Gastrocnemius medialis (tissue), 4 donors: ENCODE measurements around the gene FAM168A. TPM values are rescaled to one million over a fixed set of nuclear protein-coding genes. Genes with fewer than 3 reads are reported as not detected.

Experiments
- ATAC-seq, 2 donors: fragments of 150-250 bp; one replicate each; pipeline ENCODE4 v1.9.1; 2016
- DNase-seq, 2 donors: peaks; one replicate each; pipeline ENCODE4 v3.0.0-alpha.2; 2019
- H3K27ac ChIP-seq, 4 donors: fragments of 200-600 bp; sonication (generic); 1 replicate in 1 of 4; 2 replicates in 3 of 4; pipeline ENCODE4 v1.5.1; 2016 to 2018; ENCODE audit warnings: mild to moderate bottlenecking in 2 of 4, moderate library complexity in 1 of 4
- H3K27me3 ChIP-seq, 3 donors: fragments of 200-600 bp; sonication (generic) in 2 of 3; 1 replicate in 1 of 3; 2 replicates in 2 of 3; pipeline versions ENCODE4 v1.5.1 to v1.6.0; 2016 to 2019; ENCODE audit warnings: mild to moderate bottlenecking in 1 of 3, moderate library complexity in 1 of 3
- H3K36me3 ChIP-seq, 2 donors: fragments of 200-600 bp; sonication (generic) in 1 of 2; one replicate each; pipeline ENCODE4 v1.5.1; 2017 to 2018
- H3K4me1 ChIP-seq, 2 donors: fragments of 200-600 bp; sonication (generic) in 1 of 2; one replicate each; pipeline ENCODE4 v1.5.1; 2016 to 2017; ENCODE audit warnings: mild to moderate bottlenecking in 2 of 2
- H3K4me3 ChIP-seq, 4 donors: fragments of 200-600 bp; sonication (generic) in 3 of 4; 1 replicate in 1 of 4; 2 replicates in 3 of 4; pipeline ENCODE4 v1.5.1; 2016 to 2019; ENCODE audit warnings: mild to moderate bottlenecking in 2 of 4
- H3K9me3 ChIP-seq, 3 donors: fragments of 200-600 bp; sonication (generic) in 2 of 3; 1 replicate in 1 of 3; 2 replicates in 2 of 3; pipeline ENCODE4 v1.5.1; 2016 to 2019
- CTCF ChIP-seq, 5 experiments: fragments of 450-650 bp in 3 of 5; fragments of 200-600 bp in 2 of 5; sonication (generic) in 2 of 5; IDR thresholded peaks in 4 of 5; conservative IDR thresholded peaks in 1 of 5; 1 replicate in 4 of 5; 2 replicates in 1 of 5; pipeline ENCODE4 v1.5.1; 2016 to 2019; ENCODE audit warnings: antibody characterized with exemption in 5 of 5, mild to moderate bottlenecking in 3 of 5, moderate library complexity in 3 of 5
- POLR2A ChIP-seq, 2 donors: fragments of 450-650 bp; IDR thresholded peaks; one replicate each; pipeline ENCODE4 v1.6.1; 2017; ENCODE audit warnings: antibody characterized with exemption in 2 of 2, mild to moderate bottlenecking in 2 of 2, moderate library complexity in 2 of 2
- in situ Hi-C, 4 donors: fragments of 200-750 bp; cut with MboI; loops; one replicate each; pipeline versions ENCODE4 v1.15.0 to v1.8.0; 2017; ENCODE audit warnings: low sequenced_read_pairs in 4 of 4
- intact Hi-C: fragments of 100-400 bp; cut with DNase I; formaldehyde crosslinking; loops from one replicate; pipeline ENCODE4 v1.15.1; 2023; ENCODE audit warnings: low total_unique reads
- total RNA-seq, 4 donors: library from RNA; depleted of rRNA; stranded (reverse); fragments of >200 nt; gene quantifications; one replicate each; pipeline versions ENCODE4 v1.1.0 to v1.2.3, GENCODE V29; 2016

FAM168A gene
- total RNA-seq, 4 donors from 2014 or later: 15.9 to 29.3 (median 21.4) TPM

GRCh38 chr11:73554671-73555320, 43.1 kb downstream of the FAM168A start:
- H3K27me3 ChIP-seq: no peaks in the 10 kb centered on the region
- H3K4me3 ChIP-seq: no peak overlapping the region
- no peak for DNase-seq
- no peaks in the 10 kb centered on the region for H3K9me3 ChIP-seq
- no peak for ATAC-seq
- H3K27ac ChIP-seq: no peak overlapping the region
- in situ Hi-C loops (no loop called here), intact Hi-C loops (no loop called here)
- H3K36me3 ChIP-seq: no peaks in the 10 kb centered on the region
- TF ChIP-seq POLR2A (IDR thresholded peaks at IDR 0.05) (no peak), CTCF (IDR thresholded peaks at IDR 0.05 in 4 of 5, conservative IDR thresholded peaks at IDR 0.05 in 1 of 5) (no peak)
- peaks cover 0 to 22% of the 10 kb centered on the region in 2 donors for H3K4me1 ChIP-seq

- H3K27me3 ChIP-seq: no peaks in the 10 kb centered on the region
- ATAC-seq: no peak
- H3K9me3 ChIP-seq: no peaks in the 10 kb centered on the region
- H3K4me3 ChIP-seq: no peak overlapping the region
- intact Hi-C loops (no loop called here), in situ Hi-C loops (no loop called here)
- no peak overlapping the region for H3K27ac ChIP-seq
- H3K4me1 ChIP-seq: peaks cover 0 to 22% of the 10 kb centered on the region in 2 donors
- no peaks in the 10 kb centered on the region for H3K36me3 ChIP-seq
- DNase-seq: no peak
- TF ChIP-seq CTCF (IDR thresholded peaks at IDR 0.05 in 4 of 5, conservative IDR thresholded peaks at IDR 0.05 in 1 of 5): no peak
- TF ChIP-seq POLR2A (IDR thresholded peaks at IDR 0.05): no peak
Measured at GRCh38 chr11:73553266-73553665, 44.6 kb downstream of the FAM168A start.

DNA sequence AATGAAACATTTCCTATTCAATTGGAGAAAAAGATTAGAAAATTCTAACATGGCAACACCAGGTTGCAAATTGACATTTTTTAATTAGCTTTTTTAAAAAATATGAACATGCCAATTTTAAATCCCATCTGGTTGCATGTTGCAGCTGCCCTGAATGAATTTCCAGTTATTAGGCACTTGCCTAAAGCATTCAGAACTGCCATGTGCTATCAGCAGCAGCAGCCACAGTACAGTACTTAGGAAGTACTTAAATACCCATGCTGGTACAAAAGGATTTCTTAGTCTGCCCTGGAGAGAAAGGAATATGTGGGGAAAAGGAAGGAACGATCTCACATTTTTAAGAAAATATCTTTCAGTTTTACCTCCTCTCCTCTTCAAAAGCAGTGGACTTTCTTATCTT, 46.2 kb downstream of the FAM168A start:
- Histone ChIP-seq H3K4me3 (no peak overlapping the region), H3K4me1 (peaks cover 0 to 22% of the 10 kb centered on the region in 2 donors), H3K27me3 (no peaks in the 10 kb centered on the region), H3K27ac (no peak overlapping the region), H3K36me3 (no peaks in the 10 kb centered on the region), H3K9me3 (no peaks in the 10 kb centered on the region)
- no peak for DNase-seq
- in situ Hi-C loops (no loop called here), intact Hi-C loops (no loop called here)
- ATAC-seq: no peak
- no peak for TF ChIP-seq CTCF (IDR thresholded peaks at IDR 0.05 in 4 of 5, conservative IDR thresholded peaks at IDR 0.05 in 1 of 5)
- TF ChIP-seq POLR2A (IDR thresholded peaks at IDR 0.05): no peak

DNA sequence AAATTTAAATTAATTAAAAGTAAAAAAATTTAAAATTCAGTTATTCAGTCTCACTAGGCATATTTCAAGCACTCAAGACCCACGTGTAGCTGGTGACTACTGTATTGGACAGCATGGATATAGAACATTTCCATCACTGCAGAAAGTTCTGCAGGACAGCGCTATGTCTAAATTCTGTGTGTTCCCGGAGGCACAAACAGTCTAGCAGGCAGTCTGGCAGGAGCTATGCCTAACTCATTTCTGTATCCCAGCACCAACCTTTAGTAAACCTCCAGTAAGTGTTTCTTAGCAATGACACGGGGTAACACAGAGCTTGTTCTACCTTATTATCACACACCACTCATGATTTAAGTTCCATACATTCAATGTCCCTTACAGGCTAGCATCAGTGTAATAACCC, 48.5 kb downstream of the FAM168A start:
- no peaks in the 10 kb centered on the region for H3K27me3 ChIP-seq
- peaks cover 0 to 8% of the 10 kb centered on the region in 2 donors for H3K4me1 ChIP-seq
- no peak overlapping the region for H3K27ac ChIP-seq
- no peaks in the 10 kb centered on the region for H3K36me3 ChIP-seq
- no peak overlapping the region for H3K4me3 ChIP-seq
- intact Hi-C loops: no loop called here
- TF ChIP-seq POLR2A (IDR thresholded peaks at IDR 0.05) (no peak), CTCF (IDR thresholded peaks at IDR 0.05 in 4 of 5, conservative IDR thresholded peaks at IDR 0.05 in 1 of 5) (no peak)
- no peaks in the 10 kb centered on the region for H3K9me3 ChIP-seq
- no peak for ATAC-seq
- no peak for DNase-seq
- in situ Hi-C loops: loop anchor here in 1 of 4 donors (10.0 kb wide), 1 partner anchor 55 kb away; no protein-coding TSS in a partner anchor
